ENCODE data around the gene FAM168A.

FAM168A gene

DNA sequence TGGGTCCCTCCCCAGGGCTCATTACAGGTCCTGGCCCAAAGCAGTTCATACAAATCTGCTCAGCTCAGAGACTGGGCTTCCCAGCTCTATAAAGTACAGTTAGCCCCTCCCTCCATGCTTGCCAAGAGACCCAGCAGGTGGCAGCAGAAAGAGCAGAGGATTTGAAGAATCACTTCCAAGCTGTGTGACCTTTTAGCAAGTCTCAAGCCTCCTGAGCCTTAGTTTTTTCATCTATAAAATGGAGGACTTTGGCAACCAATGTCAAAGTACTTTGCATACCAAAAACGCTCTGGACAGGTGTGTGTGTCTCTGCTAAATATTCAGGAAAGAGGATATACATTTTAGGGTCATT, 195.1 kb downstream of the FAM168A start:
- no peak for DNase-seq (ENCODE audit: extremely low read depth, low read depth)
- TF ChIP-seq, protein P1, sequence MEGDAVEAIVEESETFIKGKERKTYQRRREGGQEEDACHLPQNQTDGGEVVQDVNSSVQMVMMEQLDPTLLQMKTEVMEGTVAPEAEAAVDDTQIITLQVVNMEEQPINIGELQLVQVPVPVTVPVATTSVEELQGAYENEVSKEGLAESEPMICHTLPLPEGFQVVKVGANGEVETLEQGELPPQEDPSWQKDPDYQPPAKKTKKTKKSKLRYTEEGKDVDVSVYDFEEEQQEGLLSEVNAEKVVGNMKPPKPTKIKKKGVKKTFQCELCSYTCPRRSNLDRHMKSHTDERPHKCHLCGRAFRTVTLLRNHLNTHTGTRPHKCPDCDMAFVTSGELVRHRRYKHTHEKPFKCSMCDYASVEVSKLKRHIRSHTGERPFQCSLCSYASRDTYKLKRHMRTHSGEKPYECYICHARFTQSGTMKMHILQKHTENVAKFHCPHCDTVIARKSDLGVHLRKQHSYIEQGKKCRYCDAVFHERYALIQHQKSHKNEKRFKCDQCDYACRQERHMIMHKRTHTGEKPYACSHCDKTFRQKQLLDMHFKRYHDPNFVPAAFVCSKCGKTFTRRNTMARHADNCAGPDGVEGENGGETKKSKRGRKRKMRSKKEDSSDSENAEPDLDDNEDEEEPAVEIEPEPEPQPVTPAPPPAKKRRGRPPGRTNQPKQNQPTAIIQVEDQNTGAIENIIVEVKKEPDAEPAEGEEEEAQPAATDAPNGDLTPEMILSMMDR (IDR thresholded peaks at IDR 0.05; ENCODE audit: low read depth, low read length), result peak; percentile 21

DNA sequence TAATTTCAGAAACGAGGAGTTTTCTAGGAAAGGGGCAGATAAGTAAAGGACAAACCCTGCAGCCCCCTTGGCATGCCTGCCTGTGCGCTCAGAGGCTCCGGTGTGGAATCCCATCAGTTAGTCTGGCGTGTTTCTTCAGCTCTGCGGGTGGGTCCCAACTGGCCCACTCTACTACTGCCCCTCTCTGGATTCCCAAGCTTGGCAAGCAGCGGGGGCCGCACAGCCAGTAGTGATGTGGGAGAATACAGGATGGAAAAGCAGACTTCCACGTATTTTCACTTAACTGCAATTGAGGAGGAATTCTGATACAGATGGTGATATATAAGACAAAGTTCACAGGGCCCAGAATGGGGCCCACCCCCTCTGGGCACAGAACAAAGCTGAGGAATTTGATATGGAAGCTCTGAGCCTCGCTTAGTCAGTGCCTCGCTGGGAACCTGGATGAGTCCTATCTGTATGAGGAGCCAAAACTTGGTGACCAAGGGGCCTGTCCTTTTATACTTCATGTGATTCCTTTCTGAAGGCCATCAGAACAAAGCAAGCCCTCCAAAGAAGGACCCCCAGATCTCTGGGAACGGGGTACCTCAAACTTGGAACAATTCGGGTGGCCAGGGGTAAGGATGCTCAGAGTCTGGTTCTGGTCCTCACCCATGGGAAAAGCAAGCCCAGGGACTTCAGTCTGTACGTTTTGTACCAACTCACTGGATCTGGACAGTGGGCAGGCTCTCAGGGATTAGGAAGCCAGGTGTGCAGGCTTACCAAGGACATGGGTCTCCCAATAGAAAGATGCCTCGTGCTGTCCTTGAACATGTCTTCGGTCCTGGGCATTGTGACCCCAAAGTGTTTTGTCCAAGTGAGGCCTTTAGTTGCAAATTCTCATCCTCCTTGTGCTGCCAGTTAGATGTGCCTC, 195.7 kb downstream of the FAM168A start:
- TF ChIP-seq, protein P1 (IDR thresholded peaks at IDR 0.05; ENCODE audit: low read depth, low read length), result no peak
- DNase-seq (ENCODE audit: extremely low read depth, low read depth), result no peak

DNA sequence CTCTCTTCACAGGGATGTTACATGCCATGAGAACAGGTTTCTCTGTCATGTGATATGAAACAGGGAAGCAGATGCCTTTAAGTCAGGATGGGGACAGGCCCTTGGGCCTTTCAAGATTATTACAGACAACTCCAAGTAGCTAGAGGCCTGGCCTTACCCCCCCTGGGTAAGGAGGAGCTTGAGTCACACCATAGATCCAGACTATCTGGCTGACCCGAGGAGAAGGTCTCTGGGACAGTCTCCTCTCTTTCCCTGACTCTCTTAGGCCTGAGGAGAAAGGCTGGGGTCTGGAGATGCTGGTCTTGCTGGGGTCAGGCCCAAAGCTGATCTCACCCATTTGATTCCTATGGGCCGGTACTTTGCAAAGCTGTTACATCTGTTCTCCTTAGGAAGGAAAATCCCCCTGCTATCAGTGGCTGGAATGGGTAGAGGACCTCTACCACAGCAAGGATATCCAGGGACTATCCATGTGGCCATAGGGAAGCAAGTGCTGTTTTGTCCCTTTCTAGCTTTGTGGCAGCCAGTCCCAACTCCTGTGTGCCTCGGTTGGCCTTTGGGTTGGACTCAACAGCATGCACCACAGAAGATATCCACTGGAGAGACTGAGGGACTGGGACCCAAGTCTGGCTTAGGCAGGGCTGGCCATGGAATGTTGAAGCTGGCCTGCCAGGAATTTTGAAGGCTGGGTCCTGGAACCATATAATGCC, 196.5 kb downstream of the FAM168A start:
- TF ChIP-seq, protein P1 (IDR thresholded peaks at IDR 0.05; ENCODE audit: low read depth, low read length), result no peak
- no peak for DNase-seq (ENCODE audit: extremely low read depth, low read depth)

DNA sequence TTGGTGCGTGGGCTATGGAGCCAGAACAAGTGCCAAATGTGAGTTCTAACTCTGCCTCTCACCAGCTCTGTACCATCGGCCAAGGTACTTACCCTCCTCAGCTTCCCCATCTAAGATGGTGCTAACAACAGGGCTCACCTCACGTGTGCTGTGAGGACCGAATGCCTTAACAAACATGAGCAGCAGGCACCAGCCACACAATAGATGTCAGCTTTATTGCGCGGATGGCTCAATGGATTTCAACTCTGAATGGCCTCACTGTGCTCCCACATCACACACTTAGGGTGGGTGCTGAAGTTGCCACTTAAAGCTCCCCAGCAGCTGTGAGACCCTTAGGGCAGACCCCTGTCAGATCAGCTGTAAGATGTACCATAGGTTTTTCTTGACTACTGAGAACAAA, 197.6 kb downstream of the FAM168A start:
- TF ChIP-seq, protein P1 (IDR thresholded peaks at IDR 0.05; ENCODE audit: low read depth, low read length), result no peak
- DNase-seq (ENCODE audit: extremely low read depth, low read depth), result no peak

DNA sequence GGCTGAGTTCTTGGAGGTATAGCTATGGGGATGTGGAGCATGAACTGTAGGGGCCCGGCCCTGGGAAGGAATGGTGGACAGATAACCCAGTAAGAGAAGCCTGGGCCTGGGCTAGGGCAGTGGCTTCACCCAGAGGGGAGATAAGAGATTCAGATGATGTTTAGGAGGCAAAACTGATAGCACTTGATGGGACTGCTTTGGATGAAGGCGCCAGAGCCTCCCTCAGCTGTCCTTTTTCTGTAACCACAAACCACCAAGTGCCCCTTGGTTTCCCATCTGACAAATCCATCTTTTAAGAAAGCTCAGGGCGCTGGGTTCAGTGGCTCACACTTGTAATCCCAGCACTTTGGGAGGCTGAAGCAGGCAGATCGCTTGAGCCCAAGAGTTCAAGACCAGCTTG, 198.3 kb downstream of the FAM168A start:
- TF ChIP-seq, protein P1 (IDR thresholded peaks at IDR 0.05; ENCODE audit: low read depth, low read length), result no peak
- DNase-seq (ENCODE audit: extremely low read depth, low read depth), result no peak

DNA sequence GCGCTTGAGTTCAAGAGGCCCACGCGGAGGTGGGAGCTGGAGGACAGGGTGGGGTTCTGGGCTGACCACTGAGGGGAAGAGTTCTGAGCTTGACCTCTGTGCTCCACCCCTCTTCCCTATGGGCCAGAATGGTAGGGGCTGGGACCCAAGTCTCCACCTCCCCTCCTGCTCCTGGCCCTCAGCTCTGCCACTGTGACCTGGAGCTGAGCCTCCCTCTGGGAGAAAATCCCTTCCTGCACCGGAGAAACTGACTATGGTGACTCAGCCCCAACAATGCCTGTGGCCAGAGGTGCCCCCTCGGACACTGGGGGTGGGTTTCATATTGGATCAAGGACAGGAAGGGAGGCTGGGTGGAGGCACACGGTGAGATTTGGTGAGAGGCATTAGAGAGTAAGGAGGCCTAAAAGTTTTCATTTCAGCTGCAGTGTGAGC, 198.7 kb downstream of the FAM168A start:
- TF ChIP-seq, protein P1 (IDR thresholded peaks at IDR 0.05; ENCODE audit: low read depth, low read length), result no peak
- DNase-seq (ENCODE audit: extremely low read depth, low read depth), result no peak

DNA sequence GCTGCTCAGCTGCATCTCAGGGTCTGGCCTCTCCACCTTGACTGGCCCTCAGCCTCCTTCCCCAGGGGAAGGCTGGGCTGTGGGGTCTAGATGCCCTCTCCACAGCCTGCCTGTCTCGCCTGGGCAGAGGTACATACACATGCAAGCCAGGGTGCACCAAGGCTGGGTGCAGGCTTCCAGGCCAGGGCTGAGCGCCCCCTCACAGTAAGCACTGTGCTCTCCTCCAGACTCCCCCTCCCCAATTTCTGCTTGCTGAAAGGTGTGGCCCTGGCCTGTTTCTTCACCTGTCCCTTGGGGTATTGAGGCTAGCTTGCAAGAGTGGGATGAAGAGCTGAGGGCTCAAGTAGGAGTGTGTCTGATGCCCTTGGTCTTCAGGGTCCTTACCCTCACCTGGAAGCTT, 199.2 kb downstream of the FAM168A start:
- DNase-seq (ENCODE audit: extremely low read depth, low read depth), result no peak
- TF ChIP-seq, protein P1 (IDR thresholded peaks at IDR 0.05; ENCODE audit: low read depth, low read length), result no peak

Data from AG09319 (cell line).